HepG2 (cell line): ENCODE data around the gene CYB5D1. TPM values are rescaled to one million over a fixed set of nuclear protein-coding genes. Genes with fewer than 3 reads are reported as not detected.
A peak's percentile ranks its signal among the peaks of the same experiment; 100 is the strongest.

Experiments
- ATF7 ChIP-seq, 2 experiments: fragments of 450-650 bp in 1 of 2; sonication (generic) in 1 of 2; formaldehyde crosslinking in 1 of 2; IDR thresholded peaks; 2 replicates each; pipeline versions ENCODE4 v1.4.0 to v1.6.1; 2016 to 2020; ENCODE audit warnings: antibody characterized with exemption in 1 of 2, mild to moderate bottlenecking in 1 of 2, missing genetic modification reagents in 1 of 2
- CENPBD1 ChIP-seq: sonication (generic); formaldehyde crosslinking; IDR thresholded peaks from 2 replicates; pipeline ENCODE4 v1.8.0; 2022; ENCODE audit warnings: missing genetic modification reagents, low read depth, mild to moderate bottlenecking, borderline replicate concordance
- GRHL1 ChIP-seq: sonication (generic); formaldehyde crosslinking; conservative IDR thresholded peaks from 2 replicates; pipeline ENCODE4 v1.8.0; 2022; ENCODE audit warnings: missing genetic modification reagents
- KDM6A ChIP-seq: IDR thresholded peaks from 2 replicates; pipeline ENCODE4 v1.6.1; 2016; ENCODE audit warnings: low read depth
- KLF16 ChIP-seq, 2 experiments: sonication (generic) in 1 of 2; formaldehyde crosslinking in 1 of 2; IDR thresholded peaks; 2 replicates each; pipeline versions ENCODE4 v1.6.1 to v1.8.0; 2016 to 2023; ENCODE audit warnings: missing genetic modification reagents in 2 of 2, missing compliant biosample characterization in 1 of 2
- MAF1 ChIP-seq: sonication (generic); formaldehyde crosslinking; IDR thresholded peaks from 2 replicates; pipeline ENCODE4 v1.5.0; 2020; ENCODE audit warnings: missing genetic modification reagents, borderline replicate concordance
- NFKBIZ ChIP-seq: IDR thresholded peaks from 2 replicates; pipeline ENCODE4 v1.6.1; 2018; ENCODE audit warnings: missing genetic modification reagents, missing compliant biosample characterization
- TCF12 ChIP-seq, 2 experiments: fragments of 450-650 bp in 1 of 2; sonication (generic) in 1 of 2; formaldehyde crosslinking in 1 of 2; IDR thresholded peaks; 2 replicates each; pipeline versions ENCODE4 v1.6.1 to v1.8.0; 2017 to 2022; ENCODE audit warnings: antibody characterized with exemption in 1 of 2, mild to moderate bottlenecking in 1 of 2, missing genetic modification reagents in 1 of 2, moderate library complexity in 1 of 2
- TSC22D2 ChIP-seq: sonication (generic); formaldehyde crosslinking; IDR thresholded peaks from 2 replicates; pipeline ENCODE4 v1.5.1; 2020; ENCODE audit warnings: missing genetic modification reagents, mild to moderate bottlenecking, borderline replicate concordance
- YEATS4 ChIP-seq: sonication (generic); formaldehyde crosslinking; IDR thresholded peaks from 2 replicates; pipeline ENCODE4 v1.4.0; 2020; ENCODE audit warnings: missing genetic modification reagents, borderline replicate concordance
- ZNF331 ChIP-seq: sonication (generic); formaldehyde crosslinking; IDR thresholded peaks from 2 replicates; pipeline ENCODE4 v1.4.0; 2020; ENCODE audit warnings: missing genetic modification reagents
- ZNF441 ChIP-seq: sonication (generic); formaldehyde crosslinking; IDR thresholded peaks from 2 replicates; pipeline ENCODE4 v1.7.0; 2021; ENCODE audit warnings: missing genetic modification reagents, borderline replicate concordance
- ZNF646 ChIP-seq: sonication (generic); formaldehyde crosslinking; IDR thresholded peaks from 2 replicates; pipeline ENCODE4 v1.9.0; 2021; ENCODE audit warnings: mild to moderate bottlenecking, missing genetic modification reagents
- ZNF713 ChIP-seq: sonication (generic); formaldehyde crosslinking; IDR thresholded peaks from 2 replicates; pipeline ENCODE4 v1.4.0; 2020; ENCODE audit warnings: mild to moderate bottlenecking, missing genetic modification reagents
- ZNF850 ChIP-seq: sonication (generic); formaldehyde crosslinking; conservative IDR thresholded peaks from 2 replicates; pipeline ENCODE4 v1.9.0; 2021; ENCODE audit warnings: mild to moderate bottlenecking, missing genetic modification reagents
- ZSCAN25 ChIP-seq: sonication (generic); formaldehyde crosslinking; IDR thresholded peaks from 2 replicates; pipeline ENCODE4 v1.8.0; 2022; ENCODE audit warnings: mild to moderate bottlenecking, missing genetic modification reagents
- polyA plus RNA-seq, 8 experiments: library from polyadenylated mRNA; depleted of rRNA in 3 of 8; stranded (reverse) in 7 of 8; unstranded in 1 of 8; fragments of >200 nt; fragmentation: Illumina TruSeq in 4 of 8; extraction: Trizol in 4 of 8; gene quantifications; 2 replicates each; pipeline versions ENCODE4 v1.2.1 to v1.2.3, GENCODE V29; 2011 to 2016; ENCODE audit warnings: low read depth in 4 of 8, missing spikeins in 1 of 8, mixed read lengths in 1 of 8; ENCODE audit not compliant: insufficient read depth in 1 of 8
- total RNA-seq, 5 experiments: library from RNA; depleted of rRNA; stranded (reverse); fragments of >200 nt; fragmentation: Illumina TruSeq; extraction: Trizol; gene quantifications; 2 replicates each; pipeline ENCODE4 v1.2.3, GENCODE V29; 2016; ENCODE audit warnings: low read depth in 1 of 5

CYB5D1 gene
- total and polyA plus RNA-seq, 2 of the 13 experiments (the other 11 are each of a cell fraction or from before 2014, with no cell fraction given) = 8.9 to 17.0 TPM

DNA sequence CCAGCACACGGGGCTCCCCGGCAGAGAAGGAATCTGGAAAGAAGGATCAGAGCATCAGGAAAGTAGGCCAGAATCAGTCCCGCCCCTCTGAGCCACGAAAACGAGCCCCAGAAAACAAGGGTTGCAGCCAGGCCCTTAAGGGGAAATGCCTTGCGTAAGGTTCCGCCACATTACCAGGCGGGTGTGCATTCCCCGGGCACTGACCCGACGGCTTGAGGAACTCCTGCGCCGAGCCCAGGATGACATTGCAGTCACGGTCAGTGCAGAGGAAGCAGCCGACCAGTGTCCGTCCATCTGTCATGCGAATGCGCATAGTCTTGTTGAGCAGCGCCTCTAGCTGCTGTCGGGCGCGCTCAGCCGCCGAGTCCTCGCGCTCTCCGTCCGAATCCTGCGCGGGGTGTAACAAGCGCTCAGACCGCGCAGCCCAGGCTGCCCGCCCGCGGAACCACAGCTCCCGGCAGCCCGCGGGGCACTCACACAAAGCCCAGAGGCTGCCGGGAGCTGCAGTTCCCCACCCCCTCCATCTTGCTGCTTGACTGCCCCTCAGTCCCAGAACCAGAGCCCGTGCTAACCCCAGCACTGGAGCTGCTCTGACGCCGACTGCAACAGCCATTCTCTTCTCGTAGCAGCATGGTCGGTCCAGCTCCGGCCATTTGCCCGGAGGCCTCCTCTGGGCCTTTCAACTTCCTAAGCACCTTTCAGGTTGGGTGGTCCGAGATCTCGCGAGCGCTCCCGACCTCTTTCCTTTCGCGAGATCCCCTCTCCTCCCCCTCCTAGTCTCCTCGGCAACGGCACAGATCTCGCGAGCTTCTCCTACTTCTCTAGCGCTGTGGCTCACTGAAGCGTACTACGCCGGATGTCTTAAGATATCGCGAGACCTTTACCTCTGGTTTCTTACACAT, 741 bp upstream of the CYB5D1 start, which contains the start of gene NAA38 (continued):
- TF ChIP-seq KDM6A (CRISPR knock-in tag) (no peak), MAF1 (CRISPR knock-in tag) (no peak), ZNF713 (CRISPR knock-in tag) (no peak), ZNF850 (CRISPR knock-in tag) (no peak), TCF12 (IDR thresholded peaks at IDR 0.05) (no peak), TCF12 (CRISPR knock-in tag; IDR thresholded peaks at IDR 0.05) (no peak), ZNF441 (CRISPR knock-in tag) (no peak), ZSCAN25 (no peak), ZNF646 (CRISPR knock-in tag) (no peak), ZNF331 (CRISPR knock-in tag) (peak; percentile 66; the same call in 1 of the 2 replicates), TSC22D2 (CRISPR knock-in tag) (no peak), NFKBIZ (CRISPR knock-in tag) (no peak), ATF7 (IDR thresholded peaks at IDR 0.05) (no peak), ATF7 (CRISPR knock-in tag; IDR thresholded peaks at IDR 0.05) (no peak), YEATS4 (peak; percentile 62; the same call in 1 of the 2 replicates), GRHL1 (CRISPR knock-in tag) (no peak), KLF16 (CRISPR knock-in tag; IDR thresholded peaks at IDR 0.05) (peak in 1 of 2 experiments; percentile 82; a peak in 2 of 4 replicates), CENPBD1 (CRISPR knock-in tag) (no peak)
